Endothelial cell of umbilical vein (primary cell): ENCODE measurements around the gene KIAA0825. TPM values are rescaled to one million over a fixed set of nuclear protein-coding genes. Genes with fewer than 3 reads are reported as not detected.

Experiments
- BruUV-seq: library from RNA; stranded (reverse); fragments of 400-500 nt; replicated peaks from 2 replicates; lab custom pipeline; 2021; lab: Mats Ljungman, UMichigan
- CTCF ChIA-PET: fragments of 300-600, 350-600 bp; sonication (Branson Sonifier 250); formaldehyde crosslinking; loops from one replicate; lab custom pipeline; 2021; ENCODE audit warnings: antibody characterized with exemption, inconsistent platforms; lab: Charles Lee
- POLR2A ChIA-PET: fragments of 300-600, 350-600 bp; sonication (Branson Sonifier 250); formaldehyde crosslinking; loops from one replicate; lab custom pipeline; 2021; ENCODE audit warnings: antibody characterized with exemption, inconsistent platforms; lab: Charles Lee
- DNase-seq: peaks from one replicate; pipeline ENCODE4 v3.0.0-alpha.2; 2011; ENCODE audit warnings: low read depth, low spot score
- FAIRE-seq: peaks from 2 replicates; lab custom pipeline; 2011; peaks lifted over from hg19 to GRCh38; lab: Jason Lieb, UNC
- H2AFZ ChIP-seq: 2 replicates; pipeline ENCODE4 v1.6.0; 2012; ENCODE audit warnings: low read depth, low read length, control low read depth, inconsistent platforms
- H3K27ac ChIP-seq: 2 replicates; pipeline ENCODE4 v1.5.1; 2011; ENCODE audit warnings: low read depth, mild to moderate bottlenecking, control low read depth, low read length, moderate library complexity; ENCODE audit not compliant: insufficient read depth
- H3K27me3 ChIP-seq, 2 experiments: 2 replicates each; pipeline versions ENCODE4 v1.6.0 to v1.6.1; 2011; ENCODE audit warnings: low read length in 2 of 2, mixed read lengths in 1 of 2; ENCODE audit not compliant: control insufficient read depth in 2 of 2, insufficient read depth in 2 of 2
- H3K36me3 ChIP-seq, 2 experiments: 2 replicates in 1 of 2; 3 replicates in 1 of 2; pipeline ENCODE4 v1.5.1; 2011; ENCODE audit warnings: low read length in 2 of 2, mild to moderate bottlenecking in 1 of 2, moderate library complexity in 1 of 2; ENCODE audit not compliant: control insufficient read depth in 2 of 2, insufficient read depth in 2 of 2; ENCODE audit errors: extremely low read depth in 1 of 2
- H3K4me1 ChIP-seq: 3 replicates; pipeline ENCODE4 v1.5.1; 2011; ENCODE audit warnings: mild to moderate bottlenecking, low read length; ENCODE audit not compliant: control insufficient read depth, insufficient read depth; ENCODE audit errors: extremely low read depth
- H3K4me2 ChIP-seq: 2 replicates; pipeline ENCODE4 v1.6.1; 2011; ENCODE audit warnings: low read length, control low read depth, mixed read lengths; ENCODE audit not compliant: insufficient read depth
- H3K4me3 ChIP-seq, 3 experiments: fragments of 200-600 bp in 1 of 3; sonication (generic), shearing (Covaris generic) in 1 of 3; replicated peaks in 1 of 3; 2 replicates each; pipeline ENCODE4 v1.5.1; 2011 to 2016; ENCODE audit warnings: control low read depth in 3 of 3, low read length in 3 of 3, mild to moderate bottlenecking in 2 of 3, inconsistent platforms in 1 of 3, low read depth in 1 of 3, moderate library complexity in 1 of 3; ENCODE audit not compliant: insufficient read depth in 1 of 3
- H3K79me2 ChIP-seq: 2 replicates; pipeline ENCODE4 v1.6.0; 2012; ENCODE audit warnings: low read length, inconsistent platforms; ENCODE audit not compliant: control insufficient read depth, insufficient read depth
- H3K9ac ChIP-seq: replicated peaks from 2 replicates; pipeline ENCODE3; 2011; ENCODE audit warnings: low read length, control low read depth; ENCODE audit not compliant: insufficient read depth; ENCODE audit errors: extremely low read depth
- H3K9me1 ChIP-seq: replicated peaks from 3 replicates; pipeline ENCODE4 v1.6.0; 2011; ENCODE audit warnings: mild to moderate bottlenecking, low read length; ENCODE audit not compliant: control insufficient read depth, insufficient read depth; ENCODE audit errors: extremely low read depth
- H3K9me3 ChIP-seq: replicated peaks from 2 replicates; pipeline ENCODE4 v1.5.1; 2012; ENCODE audit warnings: low read length, inconsistent platforms; ENCODE audit not compliant: control insufficient read depth, insufficient read depth
- H4K20me1 ChIP-seq: replicated peaks from 2 replicates; pipeline ENCODE3; 2011; ENCODE audit warnings: mild to moderate bottlenecking, low read length; ENCODE audit not compliant: control insufficient read depth, insufficient read depth; ENCODE audit errors: extremely low read depth
- EZH2 ChIP-seq: IDR thresholded peaks from 2 replicates; pipeline ENCODE4 v1.6.1; 2012; ENCODE audit warnings: borderline replicate concordance, low read depth, mild to moderate bottlenecking, moderate library complexity, low read length, inconsistent platforms; ENCODE audit not compliant: severe bottlenecking
- FOS ChIP-seq: IDR thresholded peaks from 2 replicates; pipeline ENCODE4 v1.6.1; 2011; ENCODE audit warnings: mild to moderate bottlenecking, low read length, moderate library complexity, borderline replicate concordance; ENCODE audit not compliant: insufficient read depth
- GATA2 ChIP-seq: IDR thresholded peaks from 2 replicates; pipeline ENCODE4 v1.7.0; 2011; ENCODE audit warnings: low read depth, mild to moderate bottlenecking, moderate library complexity, mixed read lengths, low read length; ENCODE audit not compliant: insufficient read length, insufficient read depth
- JUN ChIP-seq: IDR thresholded peaks from 2 replicates; pipeline ENCODE4 v1.6.1; 2011; ENCODE audit warnings: borderline replicate concordance, low read depth; ENCODE audit not compliant: insufficient read length, insufficient read depth
- MYC ChIP-seq: IDR thresholded peaks from one replicate; pipeline ENCODE4 v1.6.1; 2011; ENCODE audit warnings: mild to moderate bottlenecking, low read depth, low read length
- POLR2A ChIP-seq: IDR thresholded peaks from 2 replicates; pipeline ENCODE4 v1.6.1; 2012; ENCODE audit warnings: low read depth, mild to moderate bottlenecking, control low read depth, low read length
- POLR2AphosphoS5 ChIP-seq: IDR thresholded peaks from 2 replicates; pipeline ENCODE4 v1.6.1; 2012; ENCODE audit warnings: low read depth, mild to moderate bottlenecking, control low read depth, low read length, moderate library complexity; ENCODE audit not compliant: insufficient read depth
- dilution Hi-C: fragments of 300-500 bp; cut with MboI; formaldehyde crosslinking; loops from one replicate; pipeline ENCODE4 v1.15.0; 2019; ENCODE audit warnings: low sequenced_read_pairs; ENCODE audit not compliant: extremely low pct_ligation_motif_present
- intact Hi-C: fragments of 100-400 bp; cut with micrococcal nuclease; formaldehyde crosslinking; loops from one replicate; pipeline ENCODE4 v1.10.0; 2022
- polyA plus RNA-seq, 4 experiments: library from polyadenylated mRNA; depleted of rRNA in 3 of 4; stranded (reverse) in 3 of 4; unstranded in 1 of 4; fragments of >200 nt; gene quantifications; 2 replicates each; pipeline versions ENCODE4 v1.2.1 to v1.2.3, GENCODE V29; 2011 to 2012; ENCODE audit warnings: missing spikeins in 1 of 4
- total RNA-seq: library from RNA; stranded (reverse); gene quantifications from 2 replicates; pipeline ENCODE4 v1.2.3, GENCODE V29; 2021
- TF ChIP-seq, protein P1 (sequence below), 2 donors: IDR thresholded peaks; 1 replicate in 1 of 2; 2 replicates in 1 of 2; pipeline ENCODE4 v1.5.1; 2011; ENCODE audit warnings: low read length in 2 of 2, mild to moderate bottlenecking in 2 of 2, moderate library complexity in 2 of 2, control low read depth in 1 of 2, inconsistent platforms in 1 of 2, low read depth in 1 of 2; ENCODE audit not compliant: insufficient read depth in 1 of 2; ENCODE audit errors: extremely low read depth in 1 of 2
- TF ChIP-seq, protein P2 (sequence below): IDR thresholded peaks from 2 replicates; pipeline ENCODE4 v1.6.1; 2011; ENCODE audit not compliant: insufficient read depth, insufficient read length

KIAA0825 gene
- total and polyA plus RNA-seq, 2 donors (not counting 3 experiments of a cell fraction or from before 2014, with no cell fraction given), result 0.15 to 1.1 TPM

GRCh38 chr5:94623877-94624276 lies 5.5 kb upstream of the KIAA0825 start:
- Histone ChIP-seq H3K4me2 (no peak overlapping the region), H4K20me1 (no peaks in the 10 kb centered on the region), H3K9me3 (no peaks in the 10 kb centered on the region), H3K4me3 (no peak overlapping the region), H3K79me2 (peaks cover 23% of the 10 kb centered on the region), H3K9ac (no peak overlapping the region), H3K27ac (no peak overlapping the region), H3K4me1 (peaks cover 9% of the 10 kb centered on the region), H2AFZ (no peak overlapping the region), H3K27me3 (no peaks in the 10 kb centered on the region), H3K9me1 (no peaks in the 10 kb centered on the region), H3K36me3 (no peaks in the 10 kb centered on the region)
- dilution Hi-C loops (no loop called here), intact Hi-C loops (no loop called here)
- DNase-seq (peak; percentile 15), FAIRE-seq (no peak)
- ChIA-PET CTCF (interaction anchor here (1.0 to 1.3 kb wide), 2 partner anchors 12 to 69 kb away, joined by 3 to 4 read pairs; no protein-coding TSS in a partner anchor), POLR2A (no interaction called here)
- TF ChIP-seq EZH2 (no peak), POLR2A (no peak)
- TF ChIP-seq, protein P1, sequence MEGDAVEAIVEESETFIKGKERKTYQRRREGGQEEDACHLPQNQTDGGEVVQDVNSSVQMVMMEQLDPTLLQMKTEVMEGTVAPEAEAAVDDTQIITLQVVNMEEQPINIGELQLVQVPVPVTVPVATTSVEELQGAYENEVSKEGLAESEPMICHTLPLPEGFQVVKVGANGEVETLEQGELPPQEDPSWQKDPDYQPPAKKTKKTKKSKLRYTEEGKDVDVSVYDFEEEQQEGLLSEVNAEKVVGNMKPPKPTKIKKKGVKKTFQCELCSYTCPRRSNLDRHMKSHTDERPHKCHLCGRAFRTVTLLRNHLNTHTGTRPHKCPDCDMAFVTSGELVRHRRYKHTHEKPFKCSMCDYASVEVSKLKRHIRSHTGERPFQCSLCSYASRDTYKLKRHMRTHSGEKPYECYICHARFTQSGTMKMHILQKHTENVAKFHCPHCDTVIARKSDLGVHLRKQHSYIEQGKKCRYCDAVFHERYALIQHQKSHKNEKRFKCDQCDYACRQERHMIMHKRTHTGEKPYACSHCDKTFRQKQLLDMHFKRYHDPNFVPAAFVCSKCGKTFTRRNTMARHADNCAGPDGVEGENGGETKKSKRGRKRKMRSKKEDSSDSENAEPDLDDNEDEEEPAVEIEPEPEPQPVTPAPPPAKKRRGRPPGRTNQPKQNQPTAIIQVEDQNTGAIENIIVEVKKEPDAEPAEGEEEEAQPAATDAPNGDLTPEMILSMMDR (IDR thresholded peaks at IDR 0.05; ENCODE audit: extremely low read depth in 1 of 2, insufficient read depth in 1 of 2, low read depth in 1 of 2, low read length in 2 of 2), result no peak
- no TSS peak for BruUV-seq

GRCh38 chr5:94623011-94623410 lies 4.6 kb upstream of the KIAA0825 start:
- H3K4me3 ChIP-seq, result no peak overlapping the region
- no peaks in the 10 kb centered on the region for H3K9me3 ChIP-seq
- intact Hi-C loops (no loop called here), dilution Hi-C loops (no loop called here)
- no peak overlapping the region for H3K27ac ChIP-seq
- no peak overlapping the region for H2AFZ ChIP-seq
- no peak for FAIRE-seq
- no peaks in the 10 kb centered on the region for H3K9me1 ChIP-seq
- DNase-seq, result no peak
- H3K9ac ChIP-seq, result no peak overlapping the region
- H3K36me3 ChIP-seq, result no peaks in the 10 kb centered on the region
- H3K4me2 ChIP-seq, result no peak overlapping the region
- ChIA-PET CTCF (interaction anchor here (1.3 kb wide), 1 partner anchor 70 kb away, joined by 4 read pairs; no protein-coding TSS in a partner anchor), POLR2A (no interaction called here)
- no peaks in the 10 kb centered on the region for H4K20me1 ChIP-seq
- peaks cover 9% of the 10 kb centered on the region for H3K4me1 ChIP-seq
- TF ChIP-seq EZH2 (no peak), FOS (no peak), GATA2 (no peak), POLR2AphosphoS5 (no peak), MYC (no peak), POLR2A (no peak), JUN (no peak)
- TF ChIP-seq, protein P2, sequence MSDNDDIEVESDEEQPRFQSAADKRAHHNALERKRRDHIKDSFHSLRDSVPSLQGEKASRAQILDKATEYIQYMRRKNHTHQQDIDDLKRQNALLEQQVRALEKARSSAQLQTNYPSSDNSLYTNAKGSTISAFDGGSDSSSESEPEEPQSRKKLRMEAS, result no peak
- TF ChIP-seq, protein P1 (IDR thresholded peaks at IDR 0.05; ENCODE audit: extremely low read depth in 1 of 2, insufficient read depth in 1 of 2, low read depth in 1 of 2, low read length in 2 of 2), result no peak
- no peaks in the 10 kb centered on the region for H3K27me3 ChIP-seq
- no TSS peak for BruUV-seq
- H3K79me2 ChIP-seq, result peaks cover 23% of the 10 kb centered on the region
